HG03439 (cell line): ENCODE measurements around the gene HS3ST4.

Experiments used
- ATAC-seq: cut with Tn5 transposase; IDR thresholded peaks from one replicate; pipeline ENCODE4 v1.9.1; 2021; ENCODE audit warnings: mild to moderate bottlenecking, moderate library complexity; ENCODE audit not compliant: unreplicated experiment

Gene HS3ST4

GRCh38 chr16:25888868-25889267 is 197.1 kb downstream of the HS3ST4 start:
- no peak for ATAC-seq

GRCh38 chr16:25893332-25893731 is 201.6 kb downstream of the HS3ST4 start:
- no peak for ATAC-seq

- no peak for ATAC-seq
These were observed 202.3 kb downstream of the HS3ST4 start for GRCh38 chr16:25894093-25894492.

- no peak for ATAC-seq
These were observed 203.6 kb downstream of the HS3ST4 start for GRCh38 chr16:25895380-25895779.

GRCh38 chr16:25896411-25896810 is 204.7 kb downstream of the HS3ST4 start:
- ATAC-seq: no peak

GRCh38 chr16:25897702-25898101 is 205.9 kb downstream of the HS3ST4 start:
- no peak for ATAC-seq

GRCh38 chr16:25905810-25906209 is 214.1 kb downstream of the HS3ST4 start:
- ATAC-seq: no peak

- ATAC-seq: no peak
These were observed 219.2 kb downstream of the HS3ST4 start for GRCh38 chr16:25910971-25911370.

- ATAC-seq: no peak
These were observed 220.6 kb downstream of the HS3ST4 start for GRCh38 chr16:25912321-25912720.

GRCh38 chr16:25914357-25914962 is 222.7 kb downstream of the HS3ST4 start:
- no peak for ATAC-seq

- no peak for ATAC-seq
These were observed 224.3 kb downstream of the HS3ST4 start for GRCh38 chr16:25916037-25916436.

- ATAC-seq: no peak
These were observed 230.7 kb downstream of the HS3ST4 start for GRCh38 chr16:25922438-25922837.

GRCh38 chr16:25925421-25925820 is 233.7 kb downstream of the HS3ST4 start:
- ATAC-seq: no peak

GRCh38 chr16:25931473-25932035 is 239.8 kb downstream of the HS3ST4 start:
- ATAC-seq: no peak

GRCh38 chr16:25941800-25942499 is 250.2 kb downstream of the HS3ST4 start:
- ATAC-seq: no peak

GRCh38 chr16:25950586-25951281 is 259.0 kb downstream of the HS3ST4 start:
- ATAC-seq: no peak

GRCh38 chr16:25951999-25952398 is 260.2 kb downstream of the HS3ST4 start:
- ATAC-seq: no peak

- ATAC-seq: no peak
These were observed 261.2 kb downstream of the HS3ST4 start for GRCh38 chr16:25952983-25953382.

GRCh38 chr16:25957707-25958106 is 265.9 kb downstream of the HS3ST4 start:
- ATAC-seq: no peak

- no peak for ATAC-seq
These were observed 267.5 kb downstream of the HS3ST4 start for GRCh38 chr16:25959221-25959620.

- peak; percentile 74 for ATAC-seq
These were observed 274.7 kb downstream of the HS3ST4 start for GRCh38 chr16:25966172-25967097.
